Measurements from ENCODE around the gene GLI3.

- no peak for TF ChIP-seq CTCF (IDR thresholded peaks at IDR 0.05)
- no peak for TF ChIP-seq POLR2A (IDR thresholded peaks at IDR 0.05)
These were observed 183.2 kb downstream of the GLI3 start for GRCh38 chr7:42053834-42054233.

Data from adrenal gland (tissue), 5 donors.